Ishikawa (cell line): ENCODE measurements around the gene PDE3A.

ENCODE experiments used
- EP300 ChIP-seq: IDR thresholded peaks from 2 replicates; pipeline ENCODE4 v1.6.1; 2012; ENCODE audit warnings: borderline replicate concordance
- RAD21 ChIP-seq: IDR thresholded peaks from 2 replicates; pipeline ENCODE4 v1.6.1; 2012; ENCODE audit warnings: low read depth
- TAF1 ChIP-seq: IDR thresholded peaks from 2 replicates; pipeline ENCODE4 v1.6.1; 2012; ENCODE audit warnings: low read depth, mild to moderate bottlenecking
- YY1 ChIP-seq: IDR thresholded peaks from 2 replicates; pipeline ENCODE4 v1.6.1; 2012; ENCODE audit warnings: low read depth
- TF ChIP-seq, protein P1 (sequence below): IDR thresholded peaks from 2 replicates; pipeline ENCODE4 v1.6.1; 2012; ENCODE audit warnings: low read depth, mild to moderate bottlenecking
- TF ChIP-seq, protein P2 (sequence below): IDR thresholded peaks from 2 replicates; pipeline ENCODE4 v1.6.1; 2012
- TF ChIP-seq, protein P3 (sequence below): IDR thresholded peaks from 2 replicates; pipeline ENCODE4 v1.6.1; 2012

DNA sequence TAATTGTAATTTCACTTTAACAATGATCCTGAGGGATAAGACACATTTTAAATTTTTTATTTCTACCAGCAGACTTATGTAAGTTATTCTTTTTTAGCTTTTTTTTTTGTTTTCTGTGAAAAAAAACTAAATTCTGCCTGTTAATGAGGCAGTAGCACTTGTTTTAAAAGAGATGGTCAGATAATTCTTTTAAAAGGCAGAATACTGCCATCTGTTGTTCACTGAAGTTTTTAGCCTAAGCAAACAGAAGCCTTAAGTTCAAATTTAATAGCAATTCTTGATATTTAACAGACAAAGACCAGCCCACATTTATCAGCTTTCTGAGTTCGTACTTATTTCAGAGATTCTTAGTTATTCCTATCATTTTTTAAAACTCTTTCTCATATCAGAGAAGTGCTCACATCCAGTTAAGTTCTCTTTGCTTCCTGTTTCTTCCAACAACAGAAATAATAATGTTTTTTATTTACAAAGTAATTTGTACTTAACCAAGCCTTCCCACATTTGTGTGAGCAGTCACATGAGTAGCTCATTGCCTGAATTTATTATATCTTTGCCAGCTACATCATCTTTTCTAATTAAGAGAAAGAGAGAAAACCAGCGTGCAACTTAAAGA, 233.4 kb downstream of the PDE3A start:
- TF ChIP-seq YY1 (no peak), TAF1 (no peak), EP300 (no peak), RAD21 (peak; percentile 59)
- TF ChIP-seq, protein P1, sequence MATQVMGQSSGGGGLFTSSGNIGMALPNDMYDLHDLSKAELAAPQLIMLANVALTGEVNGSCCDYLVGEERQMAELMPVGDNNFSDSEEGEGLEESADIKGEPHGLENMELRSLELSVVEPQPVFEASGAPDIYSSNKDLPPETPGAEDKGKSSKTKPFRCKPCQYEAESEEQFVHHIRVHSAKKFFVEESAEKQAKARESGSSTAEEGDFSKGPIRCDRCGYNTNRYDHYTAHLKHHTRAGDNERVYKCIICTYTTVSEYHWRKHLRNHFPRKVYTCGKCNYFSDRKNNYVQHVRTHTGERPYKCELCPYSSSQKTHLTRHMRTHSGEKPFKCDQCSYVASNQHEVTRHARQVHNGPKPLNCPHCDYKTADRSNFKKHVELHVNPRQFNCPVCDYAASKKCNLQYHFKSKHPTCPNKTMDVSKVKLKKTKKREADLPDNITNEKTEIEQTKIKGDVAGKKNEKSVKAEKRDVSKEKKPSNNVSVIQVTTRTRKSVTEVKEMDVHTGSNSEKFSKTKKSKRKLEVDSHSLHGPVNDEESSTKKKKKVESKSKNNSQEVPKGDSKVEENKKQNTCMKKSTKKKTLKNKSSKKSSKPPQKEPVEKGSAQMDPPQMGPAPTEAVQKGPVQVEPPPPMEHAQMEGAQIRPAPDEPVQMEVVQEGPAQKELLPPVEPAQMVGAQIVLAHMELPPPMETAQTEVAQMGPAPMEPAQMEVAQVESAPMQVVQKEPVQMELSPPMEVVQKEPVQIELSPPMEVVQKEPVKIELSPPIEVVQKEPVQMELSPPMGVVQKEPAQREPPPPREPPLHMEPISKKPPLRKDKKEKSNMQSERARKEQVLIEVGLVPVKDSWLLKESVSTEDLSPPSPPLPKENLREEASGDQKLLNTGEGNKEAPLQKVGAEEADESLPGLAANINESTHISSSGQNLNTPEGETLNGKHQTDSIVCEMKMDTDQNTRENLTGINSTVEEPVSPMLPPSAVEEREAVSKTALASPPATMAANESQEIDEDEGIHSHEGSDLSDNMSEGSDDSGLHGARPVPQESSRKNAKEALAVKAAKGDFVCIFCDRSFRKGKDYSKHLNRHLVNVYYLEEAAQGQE: no peak
- TF ChIP-seq, protein P2, sequence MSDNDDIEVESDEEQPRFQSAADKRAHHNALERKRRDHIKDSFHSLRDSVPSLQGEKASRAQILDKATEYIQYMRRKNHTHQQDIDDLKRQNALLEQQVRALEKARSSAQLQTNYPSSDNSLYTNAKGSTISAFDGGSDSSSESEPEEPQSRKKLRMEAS: no peak
- TF ChIP-seq, protein P3, sequence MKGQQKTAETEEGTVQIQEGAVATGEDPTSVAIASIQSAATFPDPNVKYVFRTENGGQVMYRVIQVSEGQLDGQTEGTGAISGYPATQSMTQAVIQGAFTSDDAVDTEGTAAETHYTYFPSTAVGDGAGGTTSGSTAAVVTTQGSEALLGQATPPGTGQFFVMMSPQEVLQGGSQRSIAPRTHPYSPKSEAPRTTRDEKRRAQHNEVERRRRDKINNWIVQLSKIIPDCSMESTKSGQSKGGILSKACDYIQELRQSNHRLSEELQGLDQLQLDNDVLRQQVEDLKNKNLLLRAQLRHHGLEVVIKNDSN: no peak
